Measurements from ENCODE around the gene SUGP2.

The SUGP2 gene

DNA sequence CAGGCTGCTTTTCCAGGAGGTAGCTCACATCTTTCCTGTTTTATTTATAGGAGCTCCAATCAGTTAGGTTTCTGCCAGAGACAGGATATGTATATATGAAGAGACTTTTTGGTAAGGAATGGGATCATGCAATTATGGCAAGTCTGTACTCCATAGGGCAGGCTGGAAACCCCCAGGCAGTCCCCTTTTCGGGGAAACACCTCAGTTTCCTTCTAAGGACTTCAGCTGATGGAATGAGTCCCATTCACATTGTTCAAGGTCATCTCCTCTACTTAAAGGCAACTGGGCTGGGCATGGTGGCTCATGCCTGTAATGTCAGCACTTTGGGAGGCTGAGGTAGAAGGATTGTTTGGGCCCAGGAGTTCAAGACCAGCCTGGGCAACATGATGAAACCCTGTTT lies 19.6 kb upstream of the SUGP2 start:
- CTCF ChIA-PET = interaction anchor here (0.8 to 1.1 kb wide), 2 partner anchors 89 to 122 kb away, joined by 3 read pairs; no protein-coding TSS in a partner anchor

DNA sequence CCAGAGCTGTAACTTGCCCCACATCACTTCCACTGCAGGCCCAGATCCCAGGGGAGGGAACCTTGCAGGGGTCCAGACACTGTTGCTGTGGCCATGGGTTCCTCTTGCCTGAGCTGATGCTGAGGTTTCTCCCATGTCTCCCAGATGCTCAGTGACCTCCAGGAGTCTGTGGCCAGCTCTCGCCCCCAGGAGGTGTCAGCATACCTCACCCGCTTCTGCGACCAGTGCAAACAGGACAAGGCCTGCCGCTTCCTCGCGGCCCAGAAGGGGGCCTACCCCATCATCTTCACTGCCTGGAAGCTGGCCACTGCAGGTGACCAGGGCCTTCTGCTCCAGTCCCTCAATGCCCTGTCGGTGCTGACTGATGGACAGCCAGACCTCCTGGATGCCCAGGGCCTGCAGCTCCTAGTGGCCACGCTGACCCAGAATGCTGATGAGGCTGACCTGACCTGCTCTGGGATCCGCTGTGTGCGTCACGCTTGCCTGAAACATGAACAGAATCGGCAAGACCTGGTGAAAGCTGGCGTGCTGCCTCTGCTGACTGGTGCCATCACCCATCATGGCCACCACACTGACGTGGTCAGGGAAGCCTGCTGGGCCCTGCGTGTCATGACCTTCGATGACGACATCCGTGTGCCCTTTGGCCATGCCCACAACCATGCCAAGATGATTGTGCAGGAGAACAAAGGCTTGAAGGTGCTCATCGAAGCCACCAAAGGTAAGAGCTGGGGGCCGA lies 18.3 kb upstream of the SUGP2 start:
- ChIA-PET POLR2A (no interaction called here), CTCF (no interaction called here)
- TF ChIP-seq SP1 (IDR thresholded peaks at IDR 0.05) (no peak), LEF1 (IDR thresholded peaks at IDR 0.05; ENCODE audit: borderline replicate concordance) (no peak), FOXK2 (IDR thresholded peaks at IDR 0.05) (no peak), ARNT (IDR thresholded peaks at IDR 0.05) (no peak), CTBP1 (IDR thresholded peaks at IDR 0.05; ENCODE audit: borderline replicate concordance) (no peak), NFRKB (IDR thresholded peaks at IDR 0.05) (no peak), L3MBTL2 (conservative IDR thresholded peaks at IDR 0.05) (no peak), HDGF (IDR thresholded peaks at IDR 0.05; ENCODE audit: borderline replicate concordance) (no peak), TARDBP (IDR thresholded peaks at IDR 0.05) (no peak), FOXM1 (IDR thresholded peaks at IDR 0.05; ENCODE audit: borderline replicate concordance) (no peak), SUZ12 (IDR thresholded peaks at IDR 0.05) (no peak), ZNF384 (IDR thresholded peaks at IDR 0.05) (no peak), BHLHE40 (IDR thresholded peaks at IDR 0.05; ENCODE audit: borderline replicate concordance) (no peak), FOXA1 (IDR thresholded peaks at IDR 0.05) (no peak), ELF4 (IDR thresholded peaks at IDR 0.05) (no peak)
- TF ChIP-seq, protein P1, sequence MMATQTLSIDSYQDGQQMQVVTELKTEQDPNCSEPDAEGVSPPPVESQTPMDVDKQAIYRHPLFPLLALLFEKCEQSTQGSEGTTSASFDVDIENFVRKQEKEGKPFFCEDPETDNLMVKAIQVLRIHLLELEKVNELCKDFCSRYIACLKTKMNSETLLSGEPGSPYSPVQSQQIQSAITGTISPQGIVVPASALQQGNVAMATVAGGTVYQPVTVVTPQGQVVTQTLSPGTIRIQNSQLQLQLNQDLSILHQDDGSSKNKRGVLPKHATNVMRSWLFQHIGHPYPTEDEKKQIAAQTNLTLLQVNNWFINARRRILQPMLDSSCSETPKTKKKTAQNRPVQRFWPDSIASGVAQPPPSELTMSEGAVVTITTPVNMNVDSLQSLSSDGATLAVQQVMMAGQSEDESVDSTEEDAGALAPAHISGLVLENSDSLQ (IDR thresholded peaks at IDR 0.05) = no peak
- no peak for DNase-seq (ENCODE audit: extremely low spot score)

More for the DNA sequence above, 19.6 kb upstream of the SUGP2 start:
- POLR2A ChIA-PET = no interaction called here
- no peak for TF ChIP-seq SUZ12 (IDR thresholded peaks at IDR 0.05)
- TF ChIP-seq, protein P1 (IDR thresholded peaks at IDR 0.05) = no peak
- TF ChIP-seq BHLHE40 (IDR thresholded peaks at IDR 0.05; ENCODE audit: borderline replicate concordance) = no peak
- TF ChIP-seq FOXM1 (IDR thresholded peaks at IDR 0.05; ENCODE audit: borderline replicate concordance) = no peak
- TF ChIP-seq LEF1 (IDR thresholded peaks at IDR 0.05; ENCODE audit: borderline replicate concordance) = no peak
- TF ChIP-seq ZNF384 (IDR thresholded peaks at IDR 0.05) = no peak
- TF ChIP-seq NFRKB (IDR thresholded peaks at IDR 0.05) = no peak
- no peak for TF ChIP-seq FOXK2 (IDR thresholded peaks at IDR 0.05)
- no peak for TF ChIP-seq FOXA1 (IDR thresholded peaks at IDR 0.05)
- no peak for TF ChIP-seq ARNT (IDR thresholded peaks at IDR 0.05)
- TF ChIP-seq CTBP1 (IDR thresholded peaks at IDR 0.05; ENCODE audit: borderline replicate concordance) = no peak
- TF ChIP-seq L3MBTL2 (conservative IDR thresholded peaks at IDR 0.05) = no peak
- no peak for TF ChIP-seq SP1 (IDR thresholded peaks at IDR 0.05)
- no peak for DNase-seq (ENCODE audit: extremely low spot score)

DNA sequence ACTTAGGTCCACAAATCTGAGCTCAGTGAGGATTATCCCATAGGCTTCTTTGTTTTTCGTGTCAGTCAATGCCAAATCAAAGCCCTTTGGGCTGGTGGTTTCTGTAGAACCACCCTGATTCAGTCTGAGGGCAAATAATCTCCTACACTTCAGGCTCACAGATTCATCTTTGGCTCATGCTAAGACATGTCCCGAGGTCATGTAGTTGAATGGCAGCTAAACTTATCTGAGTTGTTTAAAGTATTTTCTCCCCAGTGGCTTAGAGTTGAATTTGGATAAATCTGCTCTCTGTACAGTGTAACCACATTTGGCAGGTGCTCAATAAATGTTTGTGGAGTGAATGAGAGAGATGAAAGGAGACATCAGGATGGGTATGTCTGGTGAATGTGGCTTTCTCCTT lies 17.4 kb upstream of the SUGP2 start:
- DNase-seq (ENCODE audit: extremely low spot score) = no peak
- POLR2A ChIA-PET = no interaction called here
- CTCF ChIA-PET = no interaction called here
- TF ChIP-seq SP1 (IDR thresholded peaks at IDR 0.05) = no peak
- TF ChIP-seq FOXA1 (IDR thresholded peaks at IDR 0.05) = no peak
- TF ChIP-seq, protein P1 (IDR thresholded peaks at IDR 0.05) = no peak
- no peak for TF ChIP-seq TARDBP (IDR thresholded peaks at IDR 0.05)
- no peak for TF ChIP-seq ELF4 (IDR thresholded peaks at IDR 0.05)
- no peak for TF ChIP-seq L3MBTL2 (conservative IDR thresholded peaks at IDR 0.05)
- no peak for TF ChIP-seq CTBP1 (IDR thresholded peaks at IDR 0.05; ENCODE audit: borderline replicate concordance)
- TF ChIP-seq HDGF (IDR thresholded peaks at IDR 0.05; ENCODE audit: borderline replicate concordance) = no peak

DNA sequence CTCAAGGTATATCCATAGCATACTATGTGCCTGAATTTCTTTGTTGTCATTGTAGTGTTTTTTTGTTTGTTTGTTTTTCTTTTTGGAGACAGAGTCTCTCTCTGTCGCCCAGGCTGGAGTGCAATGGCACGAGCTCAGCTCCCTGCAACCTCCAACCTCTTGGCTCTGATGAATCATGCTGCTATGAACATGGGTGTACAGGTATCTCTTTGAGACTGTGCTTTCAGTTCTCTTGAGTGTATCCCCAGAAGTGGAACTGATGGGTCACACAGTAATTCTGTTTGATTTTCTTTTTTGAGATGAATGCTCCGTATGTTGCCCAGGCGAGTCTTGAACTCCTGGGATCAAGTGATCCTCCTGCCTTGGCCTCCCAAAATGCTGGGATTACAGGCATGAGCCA lies 16.8 kb upstream of the SUGP2 start:
- TF ChIP-seq ELF4 (IDR thresholded peaks at IDR 0.05) (no peak), ARNT (IDR thresholded peaks at IDR 0.05) (no peak), TARDBP (IDR thresholded peaks at IDR 0.05) (no peak), FOXM1 (IDR thresholded peaks at IDR 0.05; ENCODE audit: borderline replicate concordance) (no peak), LEF1 (IDR thresholded peaks at IDR 0.05; ENCODE audit: borderline replicate concordance) (no peak), HDGF (IDR thresholded peaks at IDR 0.05; ENCODE audit: borderline replicate concordance) (no peak), SUZ12 (IDR thresholded peaks at IDR 0.05) (no peak), CTBP1 (IDR thresholded peaks at IDR 0.05; ENCODE audit: borderline replicate concordance) (no peak), FOXK2 (IDR thresholded peaks at IDR 0.05) (no peak), NFRKB (IDR thresholded peaks at IDR 0.05) (no peak), SP1 (IDR thresholded peaks at IDR 0.05) (no peak), BHLHE40 (IDR thresholded peaks at IDR 0.05; ENCODE audit: borderline replicate concordance) (no peak), ZNF384 (IDR thresholded peaks at IDR 0.05) (no peak), FOXA1 (IDR thresholded peaks at IDR 0.05) (no peak), L3MBTL2 (conservative IDR thresholded peaks at IDR 0.05) (no peak)
- TF ChIP-seq, protein P1 (IDR thresholded peaks at IDR 0.05) = no peak
- ChIA-PET CTCF (no interaction called here), POLR2A (no interaction called here)
- DNase-seq (ENCODE audit: extremely low spot score) = no peak

DNA sequence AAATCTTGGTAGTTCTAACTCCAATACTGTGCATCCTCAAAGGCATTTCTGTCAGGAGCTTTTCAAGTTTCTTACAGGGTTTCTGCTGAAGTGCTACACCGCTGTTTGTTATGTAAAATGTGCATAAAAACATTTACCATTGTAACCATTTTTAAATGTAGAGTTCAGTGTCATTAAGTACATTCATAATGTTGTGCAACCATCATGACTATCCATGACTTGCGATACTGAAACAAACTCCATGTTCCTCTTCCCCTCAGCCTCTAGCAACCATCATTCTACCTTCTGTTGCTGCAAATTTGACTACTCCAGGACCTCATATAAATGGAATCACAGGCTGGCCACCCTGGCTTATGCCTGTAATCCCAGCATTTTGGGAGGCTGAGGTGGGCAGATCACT lies 16.1 kb upstream of the SUGP2 start:
- ChIA-PET CTCF (no interaction called here), POLR2A (no interaction called here)
- TF ChIP-seq ARNT (IDR thresholded peaks at IDR 0.05) = no peak
- DNase-seq (ENCODE audit: extremely low spot score) = no peak

DNA sequence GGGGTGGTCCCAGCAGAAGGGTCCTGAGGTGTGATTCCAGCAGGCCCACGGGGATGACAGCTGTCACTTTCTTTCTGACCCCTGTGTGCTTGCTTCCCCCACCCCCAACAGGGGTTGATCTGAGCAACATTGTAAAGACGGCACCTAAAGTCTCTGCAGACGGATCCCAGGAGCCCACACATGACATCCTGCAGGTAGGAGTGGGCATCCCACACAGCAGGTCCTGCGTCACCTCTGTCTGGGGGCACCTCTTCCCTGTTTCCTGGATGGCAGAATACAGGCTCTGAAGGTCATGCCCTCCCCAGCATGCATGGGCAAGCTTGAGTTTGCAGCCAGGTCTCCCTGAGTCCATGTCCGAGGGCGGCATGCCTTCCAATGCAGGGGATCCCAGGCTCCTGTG lies 10.6 kb upstream of the SUGP2 start:
- no peak for TF ChIP-seq L3MBTL2 (conservative IDR thresholded peaks at IDR 0.05)
- TF ChIP-seq ELF4 (IDR thresholded peaks at IDR 0.05) = no peak
- TF ChIP-seq LEF1 (IDR thresholded peaks at IDR 0.05; ENCODE audit: borderline replicate concordance) = no peak
- no peak for TF ChIP-seq FOXA1 (IDR thresholded peaks at IDR 0.05)
- TF ChIP-seq, protein P1 (IDR thresholded peaks at IDR 0.05) = no peak
- TF ChIP-seq ARNT (IDR thresholded peaks at IDR 0.05) = no peak
- no peak for TF ChIP-seq FOXK2 (IDR thresholded peaks at IDR 0.05)
- ChIA-PET CTCF (no interaction called here), POLR2A (interaction anchor here (1.0 kb wide), 1 partner anchor 19 kb away, joined by 4 read pairs; no protein-coding TSS in a partner anchor)
- no peak for DNase-seq (ENCODE audit: extremely low spot score)
